GM18873 (cell line): Measurements from ENCODE around the gene CYTH4.

ENCODE experiments used
- ATAC-seq: cut with Tn5 transposase; IDR thresholded peaks from one replicate; pipeline ENCODE4 v1.9.1; 2021; ENCODE audit warnings: mild to moderate bottlenecking, moderate library complexity, moderate number of reproducible peaks; ENCODE audit not compliant: unreplicated experiment, low FRiP score

The CYTH4 gene

DNA sequence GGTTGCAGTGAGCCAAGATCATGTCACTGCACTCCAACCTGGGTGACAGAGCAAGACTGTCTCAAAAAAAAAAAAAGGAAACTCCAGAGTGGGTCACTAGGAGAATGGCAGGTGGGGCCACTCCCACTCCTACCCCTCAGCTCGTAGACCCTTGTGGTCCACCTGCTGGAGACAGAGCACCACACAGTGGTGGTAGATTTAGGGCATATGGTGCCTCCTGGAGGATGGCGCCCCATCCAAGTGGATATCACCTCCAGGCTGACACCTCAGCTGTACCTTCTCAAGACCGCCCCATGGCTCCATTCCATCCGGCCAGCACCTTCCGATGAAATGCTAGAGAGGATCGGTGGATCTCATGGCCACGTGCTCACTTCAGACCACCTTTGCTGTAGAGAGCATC is 6.2 kb downstream of the CYTH4 start:
- ATAC-seq: no peak

DNA sequence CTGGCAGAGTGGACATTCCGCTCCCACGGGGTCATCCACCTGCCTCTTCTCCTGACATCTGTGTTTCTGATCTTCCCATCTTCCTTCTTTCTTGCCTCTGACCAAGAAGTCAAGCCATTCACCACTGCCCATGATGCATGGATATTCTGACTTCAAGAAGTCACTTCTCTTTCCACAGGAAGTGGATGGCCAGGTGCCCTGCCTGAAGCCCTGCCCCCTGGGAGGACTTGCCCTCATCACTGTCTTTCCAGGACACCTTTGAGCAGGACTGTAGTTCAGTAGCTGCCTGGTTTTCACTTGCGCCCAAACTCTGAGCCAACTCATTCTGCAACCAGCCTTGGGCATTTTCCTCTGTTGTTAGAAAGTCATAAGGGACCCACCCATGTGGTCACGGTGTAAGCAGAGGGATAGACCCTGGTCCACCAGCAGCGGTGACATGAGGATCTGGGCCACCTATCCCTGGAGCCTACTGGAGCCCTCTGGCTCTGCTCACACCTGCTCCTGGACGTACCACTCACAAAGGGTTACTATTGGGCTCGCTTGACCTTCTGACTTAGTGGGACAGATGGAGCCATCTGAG is 6.9 kb downstream of the CYTH4 start:
- no peak for ATAC-seq

DNA sequence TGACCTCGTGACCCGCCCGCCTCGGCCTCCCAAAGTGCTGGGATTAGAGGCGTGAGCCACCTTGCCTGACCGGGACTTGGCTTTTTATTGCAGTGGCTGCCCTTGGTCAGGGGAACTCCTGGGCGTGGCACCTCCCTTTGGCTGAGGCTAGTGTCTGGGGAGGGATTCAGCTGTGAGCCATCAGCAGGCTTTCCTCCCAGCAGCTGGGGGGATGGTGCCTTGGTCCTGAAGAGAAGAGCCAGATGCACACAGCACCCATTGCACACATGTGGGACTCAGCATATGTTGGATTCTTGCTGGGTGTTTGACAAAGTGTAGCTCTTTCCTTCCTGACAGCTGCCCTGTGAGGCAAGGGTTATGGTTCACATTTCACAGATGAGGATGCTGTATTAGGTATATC is 8.4 kb downstream of the CYTH4 start:
- ATAC-seq: no peak

DNA sequence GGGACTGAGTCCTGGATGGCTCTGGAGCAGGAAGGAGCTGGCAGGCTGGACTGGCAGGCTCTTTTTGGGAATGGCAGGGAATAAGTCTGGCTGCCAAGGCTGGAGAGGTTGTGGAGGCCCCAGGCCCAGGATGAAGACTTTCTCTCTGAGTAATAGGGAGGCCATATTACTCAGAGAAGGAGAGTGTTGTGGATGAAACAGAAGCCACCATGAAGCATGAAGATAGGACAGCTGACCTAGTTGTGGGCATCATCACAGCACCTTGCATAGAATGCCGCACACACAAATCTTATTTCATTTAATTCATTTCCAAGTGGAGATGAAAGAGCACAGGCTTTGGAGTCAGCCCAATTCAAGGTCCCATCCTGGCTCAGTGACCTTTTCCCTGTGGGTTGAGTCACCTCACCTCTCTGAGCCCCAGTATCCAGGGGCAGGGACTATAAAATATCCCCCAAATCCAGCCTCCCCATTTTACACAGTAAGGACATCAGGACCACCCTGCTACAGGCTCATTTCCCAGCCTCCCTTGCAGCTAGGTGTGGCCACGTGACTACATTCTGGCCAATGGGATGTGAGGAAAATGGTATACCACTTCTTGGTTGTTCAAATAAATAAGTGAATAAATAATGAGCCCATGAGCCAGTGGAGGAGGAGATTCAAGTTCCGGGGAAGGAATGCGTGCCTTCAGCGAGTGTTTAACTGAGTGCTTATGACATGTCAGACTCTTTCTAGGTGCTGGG is 9.4 kb downstream of the CYTH4 start:
- ATAC-seq: no peak

DNA sequence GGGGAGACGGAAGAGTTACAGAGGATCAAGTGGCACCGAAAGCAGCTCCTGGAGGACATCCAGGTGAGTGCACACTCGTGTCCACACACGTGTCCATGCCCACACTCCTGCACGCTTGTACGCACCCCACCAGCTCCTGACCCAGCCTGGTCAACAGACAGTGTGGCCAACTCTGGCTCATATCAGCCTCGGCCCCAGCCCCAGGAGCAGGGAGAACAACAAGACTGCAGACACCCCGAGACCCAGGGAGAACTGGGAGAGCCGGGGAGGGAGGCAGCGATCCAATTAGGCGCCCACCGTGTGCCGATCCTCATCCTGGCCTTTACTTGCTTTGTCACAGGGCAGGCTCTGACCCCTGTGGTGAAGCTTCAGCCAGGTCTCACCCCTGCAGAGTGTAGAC is 10.3 kb downstream of the CYTH4 start:
- no peak for ATAC-seq

DNA sequence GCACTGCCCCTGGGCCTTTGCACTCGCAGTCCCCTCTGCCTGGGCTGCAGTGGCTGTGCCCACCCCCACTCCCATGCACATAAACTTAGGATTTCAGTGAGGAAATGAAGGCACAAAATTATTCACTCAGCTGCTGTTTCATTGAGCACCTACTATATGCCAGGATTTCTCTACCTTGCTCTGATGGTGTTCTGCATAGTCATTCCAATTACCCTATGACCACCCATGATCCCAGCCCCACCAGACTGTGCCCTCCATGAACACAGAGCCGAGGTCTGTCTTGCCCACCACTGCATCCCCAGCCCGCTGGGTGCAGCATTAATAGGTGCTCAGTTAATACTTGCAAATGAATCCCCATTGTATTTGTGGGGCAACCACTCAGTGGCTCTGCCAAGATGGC is 10.9 kb downstream of the CYTH4 start:
- ATAC-seq: no peak

DNA sequence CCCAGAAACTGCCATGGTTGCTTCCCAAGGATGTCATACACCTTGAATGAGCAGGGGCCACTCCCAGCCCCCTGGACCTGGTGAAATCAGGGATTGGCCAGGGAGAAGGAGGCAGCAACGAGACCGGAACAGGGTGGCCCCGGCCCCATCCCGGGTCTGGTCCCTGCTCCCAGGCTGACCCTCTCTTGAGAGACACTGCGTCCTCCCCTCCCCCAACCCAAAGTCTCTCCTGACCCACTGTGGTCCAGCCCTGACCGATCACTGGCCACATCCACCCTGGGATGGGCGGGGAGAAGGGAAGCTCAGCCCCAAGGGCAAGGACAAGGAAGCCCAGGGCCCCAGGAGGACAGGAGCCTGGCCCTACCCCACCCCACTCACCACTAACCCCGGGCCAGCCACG is 12.4 kb downstream of the CYTH4 start:
- ATAC-seq: no peak

DNA sequence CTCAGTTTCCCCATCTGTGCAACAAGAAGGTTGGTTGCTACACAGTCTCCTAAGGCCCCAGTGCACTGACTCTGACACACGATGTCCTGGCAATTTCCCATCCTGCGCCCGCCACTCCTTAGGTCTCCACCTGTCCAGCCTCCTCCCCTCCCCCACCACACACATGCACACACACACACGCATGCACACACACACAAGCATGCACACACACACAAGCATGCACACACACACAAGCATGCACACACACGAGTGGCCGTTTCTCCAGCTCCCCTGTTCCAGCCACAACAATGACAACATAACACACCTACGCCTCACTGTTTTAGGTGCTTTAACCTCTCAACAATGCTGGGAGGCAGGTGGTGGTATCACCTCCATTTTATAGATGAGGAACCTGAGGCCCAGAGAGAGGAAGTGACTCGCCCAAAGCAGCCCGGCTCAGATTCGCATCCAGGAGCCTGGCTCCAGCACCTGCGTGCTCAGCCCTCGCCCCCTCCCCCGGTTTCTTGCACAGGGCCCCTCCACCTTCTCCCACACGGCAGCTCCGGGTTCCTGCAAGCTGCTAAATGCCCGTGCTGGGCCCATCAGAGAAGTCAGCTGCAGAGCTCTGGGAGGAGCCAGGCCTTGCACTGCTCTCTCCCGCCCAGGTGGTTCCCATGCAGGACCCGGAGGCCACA is 13.0 kb downstream of the CYTH4 start:
- ATAC-seq: no peak

DNA sequence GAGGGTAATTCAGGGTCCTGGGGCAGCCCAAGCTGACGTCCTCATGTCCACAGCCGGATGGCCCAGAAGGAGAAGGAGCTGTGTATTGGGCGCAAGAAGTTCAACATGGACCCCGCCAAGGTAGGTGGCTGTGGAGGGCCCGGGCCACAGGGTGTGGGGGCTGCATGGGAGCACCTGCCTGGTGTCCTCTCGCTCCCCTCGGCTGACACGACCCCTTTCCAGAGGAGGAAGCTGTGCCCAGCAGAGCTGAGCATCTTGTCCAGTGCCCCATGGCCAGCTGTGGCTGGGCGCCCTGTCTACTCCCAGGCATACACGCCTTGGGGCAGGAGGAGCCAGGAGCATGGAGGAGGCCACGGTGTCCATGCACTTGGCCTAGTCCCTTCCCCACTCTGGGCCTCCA is 13.6 kb downstream of the CYTH4 start:
- ATAC-seq: no peak

DNA sequence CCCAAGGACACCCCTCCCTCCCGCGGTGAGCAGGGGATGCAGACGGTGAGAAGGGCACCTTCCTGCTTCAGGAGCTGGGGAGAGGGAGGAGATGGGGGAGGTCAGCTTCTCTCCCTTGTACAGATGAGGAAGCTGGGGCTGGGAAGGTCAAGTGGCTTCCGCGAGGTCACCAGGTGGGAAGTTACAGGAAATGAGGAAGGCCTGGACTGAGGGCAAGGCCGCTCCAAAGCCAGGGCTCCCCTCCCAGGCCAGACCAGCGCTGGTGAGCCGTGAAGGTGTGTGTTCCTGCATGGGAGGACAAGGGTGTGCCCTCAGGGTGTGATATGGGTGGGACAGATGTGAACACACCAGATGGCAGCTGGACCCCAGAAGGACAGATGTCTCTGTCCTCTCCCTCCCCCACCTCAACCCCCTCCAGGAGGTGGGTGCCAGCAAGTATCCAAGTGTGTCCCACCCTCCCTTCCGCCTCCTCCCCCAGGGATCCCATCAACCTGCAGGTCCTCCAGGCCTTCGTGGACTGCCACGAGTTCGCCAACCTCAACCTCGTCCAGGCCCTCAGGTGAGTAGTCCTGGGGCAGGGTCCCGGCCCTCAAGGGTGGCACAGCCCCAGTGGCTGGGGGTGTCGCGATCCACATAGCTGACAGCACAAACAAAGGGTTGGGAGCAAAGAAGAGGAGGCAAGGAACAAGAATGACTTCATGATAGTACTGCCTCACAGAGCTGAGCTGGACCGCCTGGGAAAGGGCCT is 16.6 kb downstream of the CYTH4 start:
- ATAC-seq: no peak

DNA sequence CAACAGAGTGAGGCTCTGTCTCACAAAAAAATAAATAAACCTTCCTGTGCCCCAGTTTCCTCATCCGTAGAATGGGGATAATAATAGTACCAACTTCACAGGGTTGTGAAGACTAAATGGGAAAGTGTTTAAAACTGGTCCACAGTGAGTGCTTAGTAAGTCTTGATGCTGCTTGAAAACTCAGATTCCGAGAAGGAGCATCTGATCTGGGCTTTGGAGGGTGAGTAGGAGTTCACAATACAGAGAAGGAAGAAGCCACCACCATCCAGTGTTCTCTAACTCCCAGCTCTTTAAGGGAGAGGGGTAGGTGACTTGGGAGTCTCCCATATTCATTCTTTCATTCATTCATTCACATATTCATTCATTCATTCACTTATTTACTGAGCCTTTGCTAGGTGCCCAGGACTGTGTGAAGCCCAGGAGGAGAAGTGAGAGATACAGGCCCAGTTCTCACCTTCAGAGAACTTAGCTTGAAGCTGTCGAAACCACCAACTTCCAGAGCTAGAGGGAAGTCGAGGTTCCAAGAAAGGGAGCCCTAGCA is 17.7 kb downstream of the CYTH4 start:
- ATAC-seq: no peak

DNA sequence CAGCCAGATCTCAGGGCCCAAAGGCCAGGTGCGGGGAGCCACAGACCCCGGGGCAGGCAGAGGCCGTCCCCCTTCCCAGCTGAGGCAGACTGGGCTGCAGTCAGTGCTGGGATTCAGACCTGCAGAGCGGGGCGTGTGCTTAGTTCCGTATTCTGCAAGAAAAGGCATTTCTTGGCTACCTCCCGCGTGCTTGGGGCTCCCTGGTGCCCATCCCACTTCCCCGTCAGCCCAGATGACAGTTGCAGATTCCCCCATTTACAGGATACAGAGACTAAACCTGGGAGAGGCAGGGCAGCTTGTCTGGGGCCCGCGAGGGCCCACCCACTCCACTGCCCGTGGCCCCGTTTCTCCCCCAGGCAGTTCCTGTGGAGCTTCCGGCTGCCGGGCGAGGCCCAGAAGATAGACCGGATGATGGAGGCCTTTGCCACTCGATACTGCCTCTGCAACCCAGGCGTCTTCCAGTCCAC is 18.3 kb downstream of the CYTH4 start:
- no peak for ATAC-seq

DNA sequence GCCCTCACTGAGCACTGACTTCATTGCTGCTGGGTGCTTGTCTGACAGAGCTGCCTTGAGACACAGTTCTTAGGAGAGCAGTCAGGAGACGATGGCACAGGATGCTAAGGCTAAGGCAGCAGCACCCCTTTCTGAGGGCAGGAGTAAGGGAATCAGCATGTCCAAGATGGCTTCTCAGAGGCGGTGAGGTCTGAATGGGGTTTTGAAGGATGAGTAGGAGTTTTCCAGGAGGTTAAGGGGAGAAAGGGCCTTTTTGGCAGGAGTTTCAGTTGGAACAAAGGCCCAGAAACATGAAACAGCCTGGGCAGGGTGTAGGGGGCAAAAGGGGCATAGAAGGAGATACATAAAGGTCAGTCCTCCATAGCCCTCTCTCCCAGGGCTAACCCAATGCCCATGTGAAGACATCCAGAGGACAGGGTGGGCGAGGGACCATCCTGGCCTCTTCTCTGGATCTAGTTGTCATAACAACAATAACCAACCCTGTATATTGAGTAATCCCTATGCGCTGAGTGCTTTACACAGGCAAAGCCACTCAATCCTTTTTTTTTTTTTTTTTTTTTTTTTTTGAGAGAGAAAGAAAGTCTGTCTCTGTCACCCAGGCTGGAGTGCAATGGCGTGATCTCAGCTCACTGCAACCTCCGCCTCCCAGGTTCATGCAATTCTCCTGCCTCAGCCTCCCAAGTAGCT is 19.0 kb downstream of the CYTH4 start:
- ATAC-seq: no peak

DNA sequence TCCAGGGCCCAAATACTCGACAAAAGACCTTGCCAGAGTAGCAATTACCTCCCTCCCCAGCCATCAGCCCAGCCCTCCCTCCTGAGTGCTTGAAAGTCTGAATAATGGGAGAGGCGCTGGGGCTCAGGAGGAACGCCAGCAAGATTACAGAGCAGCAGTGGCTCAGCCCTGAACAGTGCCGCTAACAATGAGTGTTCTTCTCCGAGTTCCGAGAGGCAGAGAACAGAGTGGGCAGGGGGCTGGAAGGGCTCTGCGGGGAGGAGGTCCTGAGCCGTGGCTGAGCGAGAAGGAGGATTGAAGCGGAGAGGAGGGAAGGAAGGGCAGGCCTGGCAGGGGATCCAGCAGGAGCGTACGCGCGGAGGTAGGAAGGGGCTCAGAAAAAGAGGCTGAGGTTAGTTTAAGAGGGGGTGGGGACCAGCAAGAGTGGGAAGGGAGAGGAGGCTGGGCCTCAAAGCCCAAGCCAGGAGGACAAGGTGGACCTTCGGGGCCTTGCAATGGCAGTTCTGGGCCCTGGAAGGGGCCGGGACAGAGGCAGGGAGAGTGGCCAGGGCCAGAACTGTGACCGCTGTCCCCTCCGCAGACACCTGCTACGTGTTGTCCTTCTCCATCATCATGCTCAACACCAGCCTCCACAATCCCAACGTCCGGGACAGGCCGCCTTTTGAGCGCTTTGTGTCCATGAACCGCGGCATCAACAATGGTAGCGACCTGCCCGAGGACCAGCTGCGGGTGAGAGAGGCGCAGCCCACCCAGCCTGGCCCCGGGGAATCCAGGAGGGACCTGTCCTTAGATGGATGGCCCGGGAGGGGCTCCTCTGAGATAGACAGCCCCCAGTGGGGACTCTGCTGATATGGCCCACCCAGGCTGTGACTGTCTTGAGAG is 20.6 kb downstream of the CYTH4 start:
- no peak for ATAC-seq

DNA sequence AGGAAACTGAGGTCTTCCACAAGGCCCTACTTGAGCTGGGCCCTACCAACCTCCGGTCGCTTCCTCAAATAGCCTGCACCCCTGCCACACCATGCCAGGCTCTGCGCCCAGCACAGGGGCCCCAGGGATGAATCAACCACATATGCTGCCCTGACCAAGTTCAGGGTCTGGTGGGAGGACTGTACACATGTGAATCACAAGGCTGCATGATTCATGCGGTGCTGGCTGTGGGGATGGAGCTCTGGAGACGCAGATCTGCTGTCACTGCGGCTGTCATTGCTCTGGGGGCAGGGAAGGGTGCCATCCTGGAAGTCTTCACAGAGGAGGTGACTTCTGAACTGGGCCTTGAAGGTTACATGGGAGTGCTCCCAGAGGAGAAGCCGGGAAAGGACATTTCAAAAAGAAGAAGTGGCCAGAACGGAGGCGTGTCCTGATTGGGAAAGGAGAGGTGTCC is 21.5 kb downstream of the CYTH4 start:
- no peak for ATAC-seq

DNA sequence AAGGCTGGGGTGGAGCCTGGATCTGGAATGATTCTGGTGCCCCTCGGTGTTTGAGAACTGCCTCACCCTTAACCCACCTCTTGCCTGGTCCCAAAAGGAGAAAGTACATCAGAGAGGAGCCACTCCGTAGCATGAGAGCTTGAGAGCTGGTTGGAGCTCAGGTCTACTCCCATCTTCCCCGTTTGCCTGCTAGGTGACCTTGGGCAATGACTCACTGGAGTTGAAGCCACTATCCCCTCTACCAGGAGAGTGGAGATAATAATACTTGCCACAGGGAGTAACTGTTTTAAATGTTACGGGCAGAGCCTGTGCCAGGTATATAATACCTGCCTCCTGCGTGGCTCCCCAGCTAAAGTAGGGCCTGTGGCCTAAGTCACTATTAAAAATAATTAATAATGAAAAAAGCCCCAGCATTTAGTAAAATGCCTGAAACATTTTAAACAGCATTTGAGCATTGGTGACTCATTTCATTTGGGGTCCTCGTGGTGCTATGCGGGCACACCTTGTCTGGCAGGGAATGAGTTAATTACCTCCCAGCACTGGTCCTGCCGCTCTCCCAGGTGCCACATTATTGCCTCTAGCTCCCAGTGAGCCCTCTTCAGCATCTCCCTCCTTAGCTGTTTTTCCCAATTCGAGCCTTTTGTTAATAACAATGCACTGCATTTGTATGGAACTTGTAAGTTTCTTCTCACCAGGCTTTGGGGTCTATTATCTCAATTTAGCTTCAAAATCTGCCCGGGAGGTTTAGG is 22.5 kb downstream of the CYTH4 start:
- ATAC-seq: no peak

DNA sequence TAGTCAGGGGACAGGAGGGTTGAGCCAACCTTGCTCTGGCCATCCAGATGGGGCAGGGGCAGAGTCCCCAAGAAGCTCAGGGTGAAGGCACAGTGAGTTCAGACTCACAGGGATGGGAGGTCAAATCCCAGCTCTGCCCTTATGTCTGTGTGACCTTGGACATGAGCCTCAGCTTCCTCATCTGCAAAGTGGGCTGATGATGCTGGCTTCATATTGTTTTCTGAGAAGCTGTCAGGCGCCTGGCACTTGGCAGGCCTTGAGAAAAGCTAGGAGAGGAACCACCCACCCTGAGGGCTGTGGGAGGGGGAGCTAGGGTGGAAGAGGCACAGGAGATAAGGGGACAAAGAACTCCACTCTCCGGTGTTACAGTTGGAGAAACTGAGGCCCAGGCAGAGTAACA is 23.6 kb downstream of the CYTH4 start:
- no peak for ATAC-seq

DNA sequence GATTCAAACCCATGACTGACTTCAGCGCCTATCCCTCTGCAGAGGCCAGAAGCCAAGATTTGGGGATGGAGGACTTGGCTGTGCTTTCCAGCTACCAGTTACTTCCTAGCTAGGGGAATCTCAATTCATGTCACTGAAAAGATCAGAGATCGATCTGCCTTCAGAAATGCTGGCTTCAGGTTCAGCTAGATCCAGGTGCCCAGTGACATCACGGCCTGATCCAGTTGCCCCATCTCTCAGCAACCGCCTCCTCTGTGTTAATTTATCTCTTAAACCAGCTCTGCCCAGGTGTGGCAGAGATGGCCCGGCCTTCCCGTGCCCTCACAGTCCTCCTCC is 24.2 kb downstream of the CYTH4 start:
- no peak for ATAC-seq
